ENCODE measurements around the gene TLR9.

The TLR9 gene

DNA sequence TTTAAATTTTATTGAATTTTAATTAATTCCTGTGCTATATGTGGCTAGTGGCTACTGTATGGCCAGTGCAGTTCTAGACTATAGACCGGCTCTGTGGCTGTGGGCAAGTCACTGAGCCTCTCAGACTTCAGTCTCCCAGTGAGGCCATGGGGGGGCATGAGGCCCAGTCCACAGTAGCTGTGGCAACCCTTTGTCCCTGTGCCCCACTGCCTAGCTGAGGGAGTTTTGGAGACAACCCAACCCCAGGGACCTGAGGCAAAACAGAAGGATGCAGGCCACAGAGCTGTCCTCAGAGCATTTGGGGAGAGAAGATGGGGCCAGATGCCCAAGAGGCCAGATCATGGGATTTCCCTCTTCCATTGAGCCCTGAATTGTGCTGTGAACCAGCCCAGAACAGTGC lies 52.3 kb downstream of the TLR9 start:
- DNase-seq (ENCODE audit: low spot score), result no peak

DNA sequence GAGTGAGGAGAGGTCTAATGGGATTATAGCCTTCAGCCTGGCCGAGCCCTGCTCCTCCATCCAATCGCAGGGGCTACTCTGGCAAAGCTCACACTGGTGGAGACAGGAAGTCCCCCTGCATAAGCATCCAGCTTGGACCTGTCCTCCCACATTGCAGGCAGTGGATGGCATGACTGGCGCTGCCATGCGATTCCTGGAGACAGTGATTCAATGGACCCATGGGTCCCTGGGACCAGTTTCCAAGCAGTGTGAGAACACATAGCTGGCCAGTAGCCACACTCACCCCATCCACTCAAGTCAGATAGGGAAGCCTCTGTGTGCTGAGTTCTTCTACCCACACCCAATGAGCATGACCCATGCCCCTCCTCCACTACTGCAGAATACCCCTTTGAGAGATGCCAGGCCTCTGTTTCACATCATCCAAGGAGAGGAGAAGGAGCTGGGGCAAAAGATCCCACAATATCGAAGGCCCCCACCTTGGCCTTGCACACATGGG lies 53.1 kb downstream of the TLR9 start:
- DNase-seq (ENCODE audit: low spot score), result no peak

DNA sequence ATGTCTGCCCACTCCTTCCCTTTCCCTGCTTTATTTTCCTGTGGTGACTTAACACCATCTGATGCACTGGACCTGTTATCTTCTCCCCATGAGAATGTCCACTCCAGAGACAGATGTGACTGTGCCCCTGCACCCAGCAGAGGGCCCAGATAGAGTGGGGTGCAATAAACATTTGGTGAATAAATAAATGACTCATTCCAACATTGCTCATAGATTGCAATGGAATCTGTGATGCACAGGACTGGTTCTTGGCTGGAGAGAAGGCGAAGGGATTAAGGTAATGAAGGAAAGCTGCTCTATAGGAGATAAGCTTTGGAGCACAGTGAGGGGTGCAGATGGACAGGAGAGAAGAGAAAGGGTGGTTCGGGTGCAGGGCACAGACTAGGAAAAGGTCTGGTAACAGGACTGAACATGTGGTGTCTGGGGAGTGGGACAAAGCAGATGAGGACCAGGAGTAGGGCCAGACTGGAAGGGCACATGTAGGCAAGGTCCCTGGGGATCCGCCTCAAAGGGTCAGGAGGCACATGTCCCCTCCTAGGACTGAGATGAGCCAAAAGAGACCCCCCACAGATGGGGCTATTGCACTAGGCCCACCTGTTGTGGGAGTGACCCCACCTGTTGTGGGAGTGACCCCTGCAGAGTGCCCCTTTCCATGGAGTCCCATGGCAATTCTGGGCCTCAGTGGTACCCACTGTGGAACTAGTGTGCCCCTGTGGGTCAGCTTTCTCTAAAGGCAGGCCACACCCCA lies 53.8 kb downstream of the TLR9 start:
- DNase-seq (ENCODE audit: low spot score), result no peak

Data from CD4-positive, alpha-beta T cell treated with Interleukin-6 at 100 ng/mL for 8 hours (primary cell).